ENCODE measurements around the gene SSH2.

- TF ChIP-seq CTCF (IDR thresholded peaks at IDR 0.05; ENCODE audit: low read length) = no peak
- TF ChIP-seq EZH2phosphoT487 (IDR thresholded peaks at IDR 0.05; ENCODE audit: low read length) = no peak
These were observed 347.7 kb downstream of the SSH2 start for GRCh38 chr17:29582254-29582765.
